Transverse colon (tissue), 4 donors: ENCODE results near the gene LRRC14B. TPM values are rescaled to one million over a fixed set of nuclear protein-coding genes. Genes with fewer than 3 reads are reported as not detected.

Experiments used
- DNase-seq: peaks from one replicate; pipeline ENCODE4 v3.0.0-alpha.2; 2019
- H3K27ac ChIP-seq, 4 donors: fragments of 200-600 bp; sonication (generic); 2 replicates each; pipeline ENCODE4 v1.5.1; 2016 to 2018; ENCODE audit warnings: inconsistent platforms in 4 of 4
- H3K27me3 ChIP-seq: fragments of 200-600 bp; sonication (generic); 2 replicates; pipeline ENCODE4 v1.5.1; 2017; ENCODE audit warnings: inconsistent platforms
- H3K36me3 ChIP-seq, 4 donors: fragments of 200-600 bp; sonication (generic); 2 replicates each; pipeline ENCODE4 v1.5.1; 2017 to 2019; ENCODE audit warnings: inconsistent platforms in 4 of 4
- H3K4me1 ChIP-seq, 4 donors: fragments of 200-600 bp; sonication (generic); 2 replicates each; pipeline ENCODE4 v1.5.1; 2017 to 2020; ENCODE audit warnings: inconsistent platforms in 4 of 4
- H3K4me3 ChIP-seq, 4 donors: fragments of 200-600 bp; sonication (generic); 1 replicate in 1 of 4; 2 replicates in 3 of 4; pipeline versions ENCODE4 v1.5.1 to v1.6.1; 2017 to 2019; ENCODE audit warnings: inconsistent platforms in 4 of 4
- H3K9me3 ChIP-seq, 2 donors: fragments of 200-600 bp; sonication (generic); 2 replicates each; pipeline ENCODE4 v1.5.1; 2017 to 2019; ENCODE audit warnings: inconsistent platforms in 2 of 2
- EP300 ChIP-seq: sonication (generic); formaldehyde crosslinking; IDR thresholded peaks from one replicate; pipeline ENCODE4 v1.6.1; 2017; ENCODE audit warnings: antibody characterized with exemption, low read depth
- POLR2A ChIP-seq: fragments of 450-650 bp; IDR thresholded peaks from one replicate; pipeline ENCODE4 v1.6.1; 2016; ENCODE audit warnings: antibody characterized with exemption, mild to moderate bottlenecking, moderate library complexity
- POLR2AphosphoS5 ChIP-seq, 3 donors: sonication (generic); formaldehyde crosslinking; IDR thresholded peaks; one replicate each; pipeline ENCODE4 v1.6.1; 2016; ENCODE audit warnings: antibody characterized with exemption in 3 of 3
- whole genome bisulfite sequencing, 2 donors: methylation state at CpG; one replicate each; pipeline ENCODE4 v1.1.5; 2018; ENCODE audit warnings: low coverage in 1 of 2; 5-methylcytosine and 5-hydroxymethylcytosine counted together
- in situ Hi-C, 4 donors: fragments of 200-750 bp; cut with MboI; loops; one replicate each; pipeline versions ENCODE4 v1.15.0 to v1.15.1; 2017; ENCODE audit warnings: low sequenced_read_pairs in 3 of 4, low pct_ligation_motif_present in 1 of 4, low pct_unique_long_range_greater_than_20kb in 1 of 4
- intact Hi-C: fragments of 100-400 bp; cut with DNase I; formaldehyde crosslinking; loops from one replicate; pipeline ENCODE4 v1.15.1; 2023; ENCODE audit warnings: low total_unique reads
- total RNA-seq, 4 donors: library from RNA; depleted of rRNA; stranded (reverse); fragments of >200 nt; gene quantifications; one replicate each; pipeline ENCODE4 v1.1.0, GENCODE V29; 2016
- TF ChIP-seq, protein P1 (sequence below), 5 experiments: fragments of 200-600 bp in 3 of 5; fragments of 450-650 bp in 2 of 5; sonication (generic) in 3 of 5; IDR thresholded peaks; 1 replicate in 2 of 5; 2 replicates in 3 of 5; pipeline ENCODE4 v1.5.1; 2016 to 2017; ENCODE audit warnings: antibody characterized with exemption in 5 of 5, inconsistent platforms in 3 of 5, mild to moderate bottlenecking in 2 of 5, moderate library complexity in 1 of 5

Gene LRRC14B
- total RNA-seq, 4 donors from 2014 or later = not detected

DNA sequence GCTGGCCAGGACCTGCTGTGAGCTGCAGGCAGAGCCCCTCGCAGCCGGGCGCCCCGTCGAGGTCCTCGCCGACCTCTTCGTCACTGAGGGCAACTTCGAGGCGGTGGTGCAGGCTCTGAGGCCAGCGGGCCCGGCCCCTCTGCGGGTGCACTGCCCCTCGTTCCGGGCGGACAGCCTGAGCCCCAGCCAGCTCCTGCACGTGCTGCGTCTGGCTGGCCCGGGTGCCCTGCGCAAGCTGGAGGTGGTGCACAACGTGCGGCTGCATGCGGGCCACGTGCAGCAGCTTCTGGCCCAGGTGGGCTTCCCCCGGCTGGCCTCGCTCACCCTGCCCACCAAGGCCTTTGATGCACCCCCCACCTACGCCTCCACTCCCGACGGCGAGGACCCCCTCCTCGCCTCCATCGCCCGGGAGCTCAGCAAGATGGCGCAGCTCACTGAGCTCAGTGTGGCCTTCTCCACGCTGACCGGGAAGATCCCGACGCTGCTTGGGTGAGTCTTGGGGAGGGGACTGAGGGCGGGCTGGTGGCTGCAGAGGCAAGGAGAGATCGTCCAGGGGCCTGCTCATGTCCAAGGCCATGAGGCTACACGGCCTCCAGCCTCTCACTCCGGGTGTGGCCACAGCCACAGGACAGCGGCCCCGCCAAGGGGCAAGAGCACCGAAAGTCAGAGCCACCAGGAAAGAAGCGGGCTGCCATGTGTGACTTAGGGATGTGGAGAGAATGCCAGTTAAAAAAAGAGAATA, 825 bp downstream of the LRRC14B start:
- Histone ChIP-seq H3K4me3 (peak overlapping the region in 1 of 4 donors; percentile 8), H3K27ac (peak overlapping the region in 1 of 4 donors; percentile 39), H3K9me3 (no peaks in the 10 kb centered on the region), H3K4me1 (peaks cover 4 to 17% (median 14%) of the 10 kb centered on the region in 4 donors), H3K36me3 (no peaks in the 10 kb centered on the region), H3K27me3 (peaks cover 24% of the 10 kb centered on the region)
- in situ Hi-C loops = no loop called here
- 84 to 90% methylated on average over 2 to 46 of the region's 46 CpGs for WGBS, 2 donors
- TF ChIP-seq, protein P1, sequence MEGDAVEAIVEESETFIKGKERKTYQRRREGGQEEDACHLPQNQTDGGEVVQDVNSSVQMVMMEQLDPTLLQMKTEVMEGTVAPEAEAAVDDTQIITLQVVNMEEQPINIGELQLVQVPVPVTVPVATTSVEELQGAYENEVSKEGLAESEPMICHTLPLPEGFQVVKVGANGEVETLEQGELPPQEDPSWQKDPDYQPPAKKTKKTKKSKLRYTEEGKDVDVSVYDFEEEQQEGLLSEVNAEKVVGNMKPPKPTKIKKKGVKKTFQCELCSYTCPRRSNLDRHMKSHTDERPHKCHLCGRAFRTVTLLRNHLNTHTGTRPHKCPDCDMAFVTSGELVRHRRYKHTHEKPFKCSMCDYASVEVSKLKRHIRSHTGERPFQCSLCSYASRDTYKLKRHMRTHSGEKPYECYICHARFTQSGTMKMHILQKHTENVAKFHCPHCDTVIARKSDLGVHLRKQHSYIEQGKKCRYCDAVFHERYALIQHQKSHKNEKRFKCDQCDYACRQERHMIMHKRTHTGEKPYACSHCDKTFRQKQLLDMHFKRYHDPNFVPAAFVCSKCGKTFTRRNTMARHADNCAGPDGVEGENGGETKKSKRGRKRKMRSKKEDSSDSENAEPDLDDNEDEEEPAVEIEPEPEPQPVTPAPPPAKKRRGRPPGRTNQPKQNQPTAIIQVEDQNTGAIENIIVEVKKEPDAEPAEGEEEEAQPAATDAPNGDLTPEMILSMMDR (IDR thresholded peaks at IDR 0.05) = no peak
- no peak for TF ChIP-seq POLR2AphosphoS5 (IDR thresholded peaks at IDR 0.05)
- TF ChIP-seq EP300 = no peak
- TF ChIP-seq POLR2A = no peak
- intact Hi-C loops = no loop called here
- DNase-seq = no peak

DNA sequence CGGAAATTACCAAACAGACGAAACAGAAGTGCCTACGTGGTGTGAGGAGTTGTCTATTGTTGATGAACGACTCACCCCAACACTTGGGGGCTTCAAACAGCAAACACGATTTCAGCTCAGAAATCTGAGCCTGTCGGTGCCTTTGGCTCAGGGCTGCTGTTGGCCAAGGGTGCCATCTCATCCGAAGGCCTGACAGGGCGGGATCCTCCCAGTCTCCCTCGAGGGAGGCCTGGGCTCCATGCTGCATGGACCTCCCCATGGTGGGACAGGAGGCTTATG, 1.3 kb downstream of the LRRC14B start:
- no peak overlapping the region for H3K27ac ChIP-seq
- H3K36me3 ChIP-seq = no peaks in the 10 kb centered on the region
- no peak for TF ChIP-seq POLR2A
- TF ChIP-seq POLR2AphosphoS5 (IDR thresholded peaks at IDR 0.05) = no peak
- TF ChIP-seq, protein P1 (IDR thresholded peaks at IDR 0.05) = no peak
- TF ChIP-seq EP300 = no peak
- intact Hi-C loops = no loop called here
- H3K9me3 ChIP-seq = no peaks in the 10 kb centered on the region
- WGBS, 2 donors = 70 to 76% methylated on average over 7 to 8 of the region's 9 CpGs
- in situ Hi-C loops = no loop called here
- no peak overlapping the region for H3K4me3 ChIP-seq
- H3K27me3 ChIP-seq = peaks cover 24% of the 10 kb centered on the region
- peaks cover 4 to 17% (median 14%) of the 10 kb centered on the region in 4 donors for H3K4me1 ChIP-seq
- DNase-seq = no peak

DNA sequence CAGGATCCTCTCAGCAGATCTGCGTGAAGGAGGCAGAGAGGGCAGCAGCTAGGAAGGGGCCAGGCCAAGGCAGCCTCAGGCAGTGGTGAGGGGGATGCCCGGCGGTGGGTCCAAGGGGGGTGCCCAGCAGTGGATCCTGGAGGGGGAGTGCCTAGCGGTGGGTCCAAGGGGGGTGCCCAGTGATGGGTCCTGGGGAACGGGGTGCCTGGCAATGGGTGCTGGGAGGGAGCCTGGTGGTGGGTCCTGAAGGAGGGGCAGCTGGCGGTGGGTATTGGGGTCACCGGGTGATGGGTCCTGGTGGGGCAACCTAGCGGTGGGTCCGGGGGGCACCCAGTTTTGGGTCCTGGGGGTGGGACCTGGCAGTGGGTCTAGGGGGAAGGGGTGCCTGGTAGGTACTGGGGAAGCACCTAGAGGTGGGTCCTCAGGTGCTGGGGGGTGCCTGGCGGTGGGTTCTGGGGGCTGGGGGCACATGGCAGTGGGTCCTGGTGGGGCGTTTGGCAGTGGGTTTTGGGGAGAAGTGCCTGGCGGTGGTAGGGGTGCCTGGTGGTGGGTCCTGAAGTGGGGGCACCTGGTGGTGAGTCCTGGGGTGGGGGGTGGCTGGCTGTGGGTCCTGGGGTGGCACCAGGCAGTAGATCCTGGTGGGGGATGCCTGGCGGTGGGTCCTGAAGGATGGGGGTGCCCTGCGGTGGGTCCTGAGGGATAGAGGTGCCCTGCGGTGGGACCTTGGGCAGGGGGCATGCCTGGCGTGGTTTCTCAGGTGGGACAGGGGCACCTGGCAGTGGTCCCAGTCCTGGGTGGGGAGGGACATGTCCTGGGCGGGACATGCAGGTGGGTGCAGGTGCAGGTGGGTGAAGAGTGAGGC, 1.9 kb downstream of the LRRC14B start:
- Histone ChIP-seq H3K9me3 (no peaks in the 10 kb centered on the region), H3K27ac (no peak overlapping the region), H3K27me3 (peaks cover 24% of the 10 kb centered on the region), H3K36me3 (no peaks in the 10 kb centered on the region), H3K4me3 (no peak overlapping the region), H3K4me1 (peaks cover 3 to 15% (median 11%) of the 10 kb centered on the region in 4 donors)
- DNase-seq = no peak
- WGBS, 2 donors = 83 to 100% methylated on average over 1 to 16 of the region's 17 CpGs
- TF ChIP-seq POLR2A (no peak), EP300 (no peak), POLR2AphosphoS5 (IDR thresholded peaks at IDR 0.05) (no peak)
- TF ChIP-seq, protein P1 (IDR thresholded peaks at IDR 0.05) = no peak
- in situ Hi-C loops (no loop called here), intact Hi-C loops (no loop called here)

DNA sequence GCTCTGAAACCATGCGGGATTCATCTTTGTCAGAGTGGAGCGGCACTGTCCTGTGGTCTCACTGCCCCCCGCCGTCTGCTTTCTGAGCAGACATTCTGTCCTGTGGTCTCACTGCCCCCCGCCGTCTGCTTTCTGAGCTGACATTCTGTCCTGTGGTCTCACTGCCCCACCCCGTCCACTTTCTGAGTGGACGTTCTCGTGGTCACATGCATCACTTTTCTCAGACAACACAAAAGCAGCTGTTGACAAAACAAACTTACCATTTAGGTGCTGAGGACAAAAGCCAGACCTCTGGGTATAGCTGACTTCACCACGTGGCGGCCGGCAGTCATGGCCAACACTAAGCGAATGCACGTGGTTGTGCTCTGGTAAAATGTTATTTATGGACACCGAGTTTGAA, 2.8 kb downstream of the LRRC14B start:
- H3K27ac ChIP-seq = no peak overlapping the region
- H3K9me3 ChIP-seq = no peaks in the 10 kb centered on the region
- peaks cover 24% of the 10 kb centered on the region for H3K27me3 ChIP-seq
- no peaks in the 10 kb centered on the region for H3K36me3 ChIP-seq
- in situ Hi-C loops = no loop called here
- no peak for DNase-seq
- intact Hi-C loops = no loop called here
- H3K4me1 ChIP-seq = peaks cover 0 to 8% (median 6%) of the 10 kb centered on the region in 4 donors
- TF ChIP-seq, protein P1 (IDR thresholded peaks at IDR 0.05) = no peak
- TF ChIP-seq EP300 = no peak
- H3K4me3 ChIP-seq = no peak overlapping the region
- WGBS, 2 donors = 80 to 89% methylated on average over 10 to 15 of the region's 15 CpGs
